KMS-11 (cell line): ENCODE results near the gene YJEFN3.

ENCODE experiments used
- H2AFZ ChIP-seq: fragments of 200-600 bp; sonication (generic); 2 replicates; pipeline ENCODE4 v1.6.1; 2016; ENCODE audit warnings: antibody characterized with exemption, mixed run types, low read depth
- H3K27ac ChIP-seq: fragments of 200-600 bp; sonication (generic); 2 replicates; pipeline ENCODE4 v1.6.1; 2016; ENCODE audit warnings: mild to moderate bottlenecking, mixed run types
- H3K27me3 ChIP-seq: fragments of 200-600 bp; sonication (generic); 2 replicates; pipeline ENCODE4 v1.6.1; 2017; ENCODE audit warnings: mild to moderate bottlenecking, low read depth, mixed run types, moderate library complexity; ENCODE audit not compliant: insufficient read depth
- H3K36me3 ChIP-seq: fragments of 200-600 bp; sonication (generic); 2 replicates; pipeline ENCODE4 v1.6.1; 2017; ENCODE audit warnings: mild to moderate bottlenecking, mixed run types; ENCODE audit not compliant: insufficient read depth
- H3K4me1 ChIP-seq: fragments of 200-600 bp; sonication (generic); 2 replicates; pipeline ENCODE4 v1.6.1; 2016; ENCODE audit warnings: mild to moderate bottlenecking, low read depth, mixed run types; ENCODE audit not compliant: poor library complexity, severe bottlenecking
- H3K4me2 ChIP-seq: fragments of 200-600 bp; sonication (generic); 2 replicates; pipeline ENCODE4 v1.7.0; 2016; ENCODE audit warnings: mild to moderate bottlenecking, mixed run types
- H3K4me3 ChIP-seq: fragments of 200-600 bp; sonication (generic); IDR thresholded peaks from 2 replicates; pipeline ENCODE4 v1.6.1; 2017; ENCODE audit warnings: low read depth, low read length, mixed read lengths; ENCODE audit not compliant: insufficient read depth
- H3K79me2 ChIP-seq: fragments of 200-600 bp; sonication (generic); 2 replicates; pipeline ENCODE4 v1.6.1; 2016; ENCODE audit warnings: low read depth, mixed run types; ENCODE audit not compliant: insufficient read depth
- H3K9ac ChIP-seq: fragments of 200-600 bp; sonication (generic); 2 replicates; pipeline ENCODE4 v1.6.1; 2016; ENCODE audit warnings: mild to moderate bottlenecking, mixed run types
- H4K20me1 ChIP-seq: fragments of 200-600 bp; sonication (generic); 2 replicates; pipeline ENCODE4 v1.6.1; 2016; ENCODE audit warnings: mild to moderate bottlenecking, mixed run types; ENCODE audit not compliant: insufficient read depth
- CTCF ChIP-seq: fragments of 200-600 bp; sonication (generic); conservative IDR thresholded peaks from 2 replicates; pipeline ENCODE4 v1.6.1; 2017; ENCODE audit warnings: low read depth, mild to moderate bottlenecking, antibody characterized with exemption, low read length, moderate library complexity, mixed read lengths

YJEFN3 gene

GRCh38 chr19:19571071-19571786 is 42.5 kb downstream of the YJEFN3 start:
- Histone ChIP-seq H3K4me1 (no peaks in the 10 kb centered on the region), H3K27ac (no peak overlapping the region), H2AFZ (no peak overlapping the region), H3K27me3 (no peaks in the 10 kb centered on the region), H3K9ac (no peak overlapping the region), H3K4me2 (no peak overlapping the region), H3K36me3 (no peaks in the 10 kb centered on the region), H4K20me1 (no peaks in the 10 kb centered on the region), H3K79me2 (no peaks in the 10 kb centered on the region), H3K4me3 (no peak overlapping the region)
- no peak for TF ChIP-seq CTCF

DNA sequence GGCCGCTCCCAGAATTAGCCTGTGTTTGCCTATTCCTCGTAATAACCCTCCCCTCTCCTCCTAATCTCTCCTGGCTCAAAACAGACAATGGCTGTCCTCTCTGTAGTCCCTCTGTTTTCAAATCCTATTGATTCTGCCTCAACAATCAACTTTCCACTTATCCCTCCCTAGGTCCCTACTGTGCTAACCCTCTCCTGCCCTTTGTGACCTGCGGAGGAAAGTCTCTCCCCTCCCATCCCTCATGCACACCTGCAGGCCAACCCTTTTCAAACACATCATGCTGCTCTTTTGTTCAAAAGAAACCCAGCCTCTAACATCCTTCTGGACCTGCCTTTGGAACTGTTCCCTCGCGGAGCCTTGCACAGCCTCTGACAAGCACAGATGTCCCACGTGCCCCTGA is 46.7 kb downstream of the YJEFN3 start:
- no peaks in the 10 kb centered on the region for H4K20me1 ChIP-seq
- no peaks in the 10 kb centered on the region for H3K36me3 ChIP-seq
- H3K79me2 ChIP-seq, result no peaks in the 10 kb centered on the region
- no peak overlapping the region for H2AFZ ChIP-seq
- no peak overlapping the region for H3K4me3 ChIP-seq
- H3K4me1 ChIP-seq, result no peaks in the 10 kb centered on the region
- H3K27me3 ChIP-seq, result no peaks in the 10 kb centered on the region
- no peak overlapping the region for H3K9ac ChIP-seq
- no peak overlapping the region for H3K27ac ChIP-seq
- no peak for TF ChIP-seq CTCF
- no peak overlapping the region for H3K4me2 ChIP-seq

DNA sequence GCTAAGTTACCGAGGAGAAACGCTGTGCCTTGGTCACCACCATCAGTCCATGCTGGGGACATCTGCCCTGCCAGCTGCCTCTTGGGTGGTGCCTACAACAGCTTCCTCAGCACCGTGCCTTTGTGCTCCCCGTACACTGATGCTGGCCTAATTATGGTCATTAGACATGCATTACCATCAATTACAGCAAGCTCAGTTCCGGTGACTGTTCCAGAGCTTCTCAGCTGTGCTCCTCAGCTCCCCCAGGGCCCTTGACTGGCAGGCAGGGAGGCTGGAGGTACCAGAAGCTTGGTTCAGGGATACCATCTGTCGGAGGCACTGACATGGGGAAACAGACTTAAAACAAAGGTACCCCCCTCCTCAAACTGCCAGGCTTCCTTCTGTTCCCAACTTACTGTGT is 49.5 kb downstream of the YJEFN3 start:
- H2AFZ ChIP-seq, result no peak overlapping the region
- H3K9ac ChIP-seq, result no peak overlapping the region
- H3K4me1 ChIP-seq, result no peaks in the 10 kb centered on the region
- H3K4me3 ChIP-seq, result no peak overlapping the region
- H3K79me2 ChIP-seq, result no peaks in the 10 kb centered on the region
- H3K27ac ChIP-seq, result no peak overlapping the region
- no peaks in the 10 kb centered on the region for H3K27me3 ChIP-seq
- TF ChIP-seq CTCF, result no peak
- no peaks in the 10 kb centered on the region for H3K36me3 ChIP-seq
- no peak overlapping the region for H3K4me2 ChIP-seq
- H4K20me1 ChIP-seq, result no peaks in the 10 kb centered on the region

GRCh38 chr19:19579533-19580361 is 51.0 kb downstream of the YJEFN3 start:
- H3K4me2 ChIP-seq, result no peak overlapping the region
- TF ChIP-seq CTCF, result no peak

More at GRCh38 chr19:19579533-19580361, 51.0 kb downstream of the YJEFN3 start:
- H3K79me2 ChIP-seq, result no peaks in the 10 kb centered on the region
- no peak overlapping the region for H3K4me3 ChIP-seq
- no peaks in the 10 kb centered on the region for H3K27me3 ChIP-seq
- no peak overlapping the region for H3K27ac ChIP-seq
- no peaks in the 10 kb centered on the region for H3K36me3 ChIP-seq
- H3K9ac ChIP-seq, result no peak overlapping the region
- no peaks in the 10 kb centered on the region for H3K4me1 ChIP-seq
- H2AFZ ChIP-seq, result no peak overlapping the region
- H4K20me1 ChIP-seq, result no peaks in the 10 kb centered on the region
